ENCODE results near the gene GFPT2.

The GFPT2 gene

GRCh38 chr5:180382926-180383325 lies 29.8 kb upstream of the GFPT2 start:
- H3K27me3 ChIP-seq (ENCODE audit: insufficient read depth, low read depth) = no peaks in the 10 kb centered on the region
- no peak for TF ChIP-seq CTCF (conservative IDR thresholded peaks at IDR 0.05; ENCODE audit: low read depth, low read length)
- no peak overlapping the region for H3K9ac ChIP-seq
- no peaks in the 10 kb centered on the region for H3K4me1 ChIP-seq (ENCODE audit: low read depth, poor library complexity, severe bottlenecking)
- H3K4me2 ChIP-seq = no peak overlapping the region
- no peak overlapping the region for H3K4me3 ChIP-seq (IDR thresholded peaks at IDR 0.05; ENCODE audit: insufficient read depth, low read depth, low read length)
- H4K20me1 ChIP-seq (ENCODE audit: insufficient read depth) = no peaks in the 10 kb centered on the region
- no peak overlapping the region for H2AFZ ChIP-seq (ENCODE audit: low read depth)
- no peaks in the 10 kb centered on the region for H3K36me3 ChIP-seq (ENCODE audit: insufficient read depth)
- H3K79me2 ChIP-seq (ENCODE audit: insufficient read depth, low read depth) = no peaks in the 10 kb centered on the region
- no peak overlapping the region for H3K27ac ChIP-seq

GRCh38 chr5:180381851-180382480 lies 28.8 kb upstream of the GFPT2 start:
- Histone ChIP-seq H3K4me2 (no peak overlapping the region), H3K36me3 (ENCODE audit: insufficient read depth) (no peaks in the 10 kb centered on the region), H3K4me3 (IDR thresholded peaks at IDR 0.05; ENCODE audit: insufficient read depth, low read depth, low read length) (no peak overlapping the region), H3K27me3 (ENCODE audit: insufficient read depth, low read depth) (no peaks in the 10 kb centered on the region), H2AFZ (ENCODE audit: low read depth) (no peak overlapping the region), H3K9ac (no peak overlapping the region), H3K79me2 (ENCODE audit: insufficient read depth, low read depth) (no peaks in the 10 kb centered on the region), H3K27ac (no peak overlapping the region), H4K20me1 (ENCODE audit: insufficient read depth) (no peaks in the 10 kb centered on the region), H3K4me1 (ENCODE audit: low read depth, poor library complexity, severe bottlenecking) (no peaks in the 10 kb centered on the region)
- no peak for TF ChIP-seq CTCF (conservative IDR thresholded peaks at IDR 0.05; ENCODE audit: low read depth, low read length)

- Histone ChIP-seq H3K4me2 (no peak overlapping the region), H2AFZ (ENCODE audit: low read depth) (no peak overlapping the region), H3K27ac (no peak overlapping the region), H4K20me1 (ENCODE audit: insufficient read depth) (no peaks in the 10 kb centered on the region), H3K9ac (no peak overlapping the region), H3K4me1 (ENCODE audit: low read depth, poor library complexity, severe bottlenecking) (no peaks in the 10 kb centered on the region), H3K79me2 (ENCODE audit: insufficient read depth, low read depth) (no peaks in the 10 kb centered on the region), H3K4me3 (IDR thresholded peaks at IDR 0.05; ENCODE audit: insufficient read depth, low read depth, low read length) (no peak overlapping the region), H3K36me3 (ENCODE audit: insufficient read depth) (no peaks in the 10 kb centered on the region), H3K27me3 (ENCODE audit: insufficient read depth, low read depth) (no peaks in the 10 kb centered on the region)
- no peak for TF ChIP-seq CTCF (conservative IDR thresholded peaks at IDR 0.05; ENCODE audit: low read depth, low read length)
Observed at GRCh38 chr5:180381428-180381827, 28.3 kb upstream of the GFPT2 start.

- Histone ChIP-seq H3K27ac (no peak overlapping the region), H4K20me1 (ENCODE audit: insufficient read depth) (no peaks in the 10 kb centered on the region), H3K79me2 (ENCODE audit: insufficient read depth, low read depth) (no peaks in the 10 kb centered on the region), H2AFZ (ENCODE audit: low read depth) (no peak overlapping the region), H3K4me1 (ENCODE audit: low read depth, poor library complexity, severe bottlenecking) (no peaks in the 10 kb centered on the region), H3K4me3 (IDR thresholded peaks at IDR 0.05; ENCODE audit: insufficient read depth, low read depth, low read length) (no peak overlapping the region), H3K4me2 (no peak overlapping the region), H3K9ac (no peak overlapping the region), H3K36me3 (ENCODE audit: insufficient read depth) (no peaks in the 10 kb centered on the region), H3K27me3 (ENCODE audit: insufficient read depth, low read depth) (no peaks in the 10 kb centered on the region)
- TF ChIP-seq CTCF (conservative IDR thresholded peaks at IDR 0.05; ENCODE audit: low read depth, low read length) = no peak
Observed at GRCh38 chr5:180380856-180381255, 27.7 kb upstream of the GFPT2 start.

Data from KMS-11 (cell line).